Ramos (cell line): ENCODE results near the gene MRPL16.
"Not testable (repeated sequence)": the region's sequence is repeated elsewhere in the genome, so short reads cannot be mapped to it uniquely, and the experiment has no call there.

Experiments
- in situ Hi-C: fragments of 300-500 bp; cut with MboI; formaldehyde crosslinking; loops from one replicate; pipeline ENCODE4 v1.14.3; 2022; ENCODE audit warnings: low sequenced_read_pairs; ENCODE audit not compliant: unreplicated experiment

Gene MRPL16

DNA sequence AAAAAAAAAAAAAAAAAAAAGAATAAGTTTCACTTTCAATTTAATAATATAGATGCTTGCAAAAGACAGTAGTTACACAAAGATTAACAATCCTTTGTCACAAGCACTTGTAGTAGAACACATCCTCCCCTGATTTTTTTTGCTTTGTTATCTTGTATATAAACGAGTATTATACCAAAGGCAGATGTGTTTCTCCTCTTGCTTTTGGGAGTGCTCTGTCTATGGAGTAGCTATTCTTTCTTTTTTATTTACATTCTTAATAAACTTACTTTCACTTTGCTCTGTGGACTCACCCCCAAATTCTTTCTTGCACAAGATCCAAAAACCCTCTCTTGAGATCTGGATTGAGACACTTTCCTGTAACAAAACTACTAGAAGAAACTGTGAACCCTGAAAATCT, 3.4 kb upstream of the MRPL16 start:
- in situ Hi-C loops = loop anchor here (25.0 kb wide), 1 partner anchor 252 kb away; no protein-coding TSS in a partner anchor

DNA sequence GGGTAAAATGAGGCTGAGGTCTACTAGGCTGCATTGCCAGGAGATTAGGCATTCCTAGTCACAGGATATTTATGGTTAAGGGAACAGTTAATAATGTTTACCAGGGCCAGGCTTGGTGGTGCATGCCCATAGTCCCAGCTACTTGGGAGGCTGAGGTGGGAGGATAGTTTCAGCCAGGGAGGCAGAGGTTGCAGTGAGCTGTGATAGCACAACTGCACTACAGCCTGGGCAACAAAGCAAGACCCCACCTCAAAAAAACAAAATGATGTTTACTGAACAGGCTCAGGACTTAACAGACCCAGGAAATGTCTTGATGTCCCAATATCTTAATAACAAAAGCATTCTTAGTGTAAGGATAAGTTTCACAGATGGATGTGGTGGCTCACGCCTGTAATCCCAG, 2.8 kb upstream of the MRPL16 start:
- in situ Hi-C loops = loop anchor here (25.0 kb wide), 1 partner anchor 251 kb away; no protein-coding TSS in a partner anchor

DNA sequence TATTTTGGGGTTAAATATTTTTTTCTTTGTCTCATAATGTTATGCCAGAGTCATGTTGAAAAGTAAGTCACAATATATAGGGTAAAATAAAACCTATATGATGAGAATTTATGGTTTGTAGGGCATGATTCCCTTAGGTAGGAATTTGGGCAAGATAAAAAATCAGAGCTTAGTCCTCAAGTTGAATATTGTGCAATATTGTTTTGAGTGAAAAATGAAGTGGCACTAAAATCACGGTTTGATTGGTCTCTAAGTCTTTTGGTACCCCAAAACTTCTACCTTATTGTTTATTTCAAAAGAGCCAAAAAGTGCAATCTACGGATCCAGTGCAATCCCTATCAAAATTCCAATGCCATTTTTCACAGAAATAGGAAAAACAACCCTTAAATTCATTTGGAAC, 1.6 kb upstream of the MRPL16 start:
- in situ Hi-C loops = loop anchor here (25.0 kb wide), 1 partner anchor 250 kb away; no protein-coding TSS in a partner anchor

DNA sequence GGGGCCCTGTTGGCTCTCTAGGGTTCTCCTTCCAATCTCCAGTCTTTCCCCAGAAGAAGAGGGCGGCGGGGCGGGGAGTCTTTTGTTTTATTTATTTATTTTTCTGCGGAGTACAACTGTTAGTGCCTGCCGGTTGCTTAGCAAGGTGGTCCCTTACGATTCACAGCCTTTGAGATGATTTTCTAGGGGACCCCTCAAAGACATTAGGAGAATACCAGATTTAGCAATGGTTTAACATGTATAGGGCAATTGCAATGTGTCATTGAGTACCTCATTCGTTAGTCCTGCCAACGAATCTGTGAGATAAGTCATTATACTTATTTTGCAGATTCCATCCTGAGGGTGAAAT, 307 bp upstream of the MRPL16 start:
- in situ Hi-C loops = loop anchor here (25.0 kb wide), 1 partner anchor 249 kb away; no protein-coding TSS in a partner anchor

DNA sequence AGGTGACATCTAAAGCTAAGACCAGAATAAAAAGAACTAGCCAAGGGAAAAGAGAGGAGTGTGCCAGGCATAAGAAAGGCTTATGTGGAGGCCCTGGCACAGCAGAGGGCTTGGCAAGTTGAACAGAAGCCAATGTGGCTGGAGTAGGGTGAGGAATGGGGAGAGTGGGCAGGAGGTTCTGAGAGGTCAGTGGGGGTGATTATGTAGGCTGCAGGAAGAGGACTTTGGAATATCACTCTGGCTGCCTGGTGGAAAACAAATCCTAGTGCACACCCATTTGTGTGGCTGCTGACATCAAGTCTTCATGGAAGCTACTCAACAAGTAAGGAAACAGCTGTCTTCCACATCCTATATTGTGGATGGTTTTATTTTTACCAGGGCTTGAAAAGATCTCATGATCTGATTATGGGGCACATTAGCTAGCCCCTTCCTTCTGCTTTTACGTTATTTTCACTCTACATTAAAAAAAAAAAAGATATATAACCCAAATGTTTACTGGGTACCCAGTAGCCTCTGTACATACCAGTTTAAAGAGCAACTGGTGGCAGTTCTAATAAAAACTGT, 3.4 kb downstream of the MRPL16 start:
- in situ Hi-C loops = loop anchor here (25.0 kb wide), 1 partner anchor 245 kb away; no protein-coding TSS in a partner anchor

DNA sequence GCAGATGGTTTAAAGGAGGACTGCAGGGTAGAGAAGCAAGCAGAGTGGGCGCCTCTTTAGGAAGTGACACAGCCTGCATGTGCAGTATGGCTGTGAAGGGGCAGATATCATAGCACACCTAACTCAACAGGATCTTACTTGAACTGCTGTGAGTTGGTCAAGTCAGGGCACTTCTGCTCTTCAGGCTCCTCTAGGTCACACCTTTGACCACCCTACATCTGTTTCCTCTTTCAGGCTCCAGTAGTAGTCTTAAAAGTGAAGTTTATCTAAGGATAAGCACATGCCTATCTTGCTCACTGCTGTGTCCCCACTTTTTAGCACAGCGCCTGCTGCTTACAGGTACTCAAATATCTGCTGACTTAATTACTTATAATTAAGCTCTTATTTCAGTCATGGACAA, 6.5 kb downstream of the MRPL16 start:
- in situ Hi-C loops = loop anchor here (5.0 to 25.0 kb wide), 2 partner anchors 47 to 242 kb away; partner anchors contain the start of gene STX3

DNA sequence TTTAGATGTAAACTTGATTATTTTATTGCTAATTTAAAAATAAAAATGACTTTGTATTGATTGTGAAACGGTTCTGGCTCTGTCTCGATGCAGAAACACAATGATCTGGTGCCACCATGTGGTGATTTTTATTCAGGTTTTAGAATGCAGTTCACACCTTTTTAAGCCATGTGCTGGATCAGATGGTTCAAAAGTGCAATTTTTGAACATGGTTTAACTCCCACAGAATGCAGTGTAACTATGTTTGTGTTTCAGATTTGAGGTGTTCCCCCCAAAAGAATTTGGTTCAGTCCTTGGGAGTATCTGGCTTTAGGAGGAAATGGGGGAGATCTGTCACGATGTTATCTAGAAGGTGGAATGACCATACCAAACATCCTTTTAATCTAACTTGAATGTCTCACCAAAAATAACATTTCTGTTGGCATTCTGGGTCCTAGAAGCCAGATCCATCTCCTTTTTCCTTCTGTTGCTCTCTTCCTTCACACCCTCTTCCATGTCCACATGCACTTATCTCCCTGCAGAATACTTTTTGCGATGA, 7.9 kb downstream of the MRPL16 start:
- in situ Hi-C loops = loop anchor here (5.0 to 25.0 kb wide), 2 partner anchors 45 to 240 kb away; partner anchors contain the start of gene STX3

DNA sequence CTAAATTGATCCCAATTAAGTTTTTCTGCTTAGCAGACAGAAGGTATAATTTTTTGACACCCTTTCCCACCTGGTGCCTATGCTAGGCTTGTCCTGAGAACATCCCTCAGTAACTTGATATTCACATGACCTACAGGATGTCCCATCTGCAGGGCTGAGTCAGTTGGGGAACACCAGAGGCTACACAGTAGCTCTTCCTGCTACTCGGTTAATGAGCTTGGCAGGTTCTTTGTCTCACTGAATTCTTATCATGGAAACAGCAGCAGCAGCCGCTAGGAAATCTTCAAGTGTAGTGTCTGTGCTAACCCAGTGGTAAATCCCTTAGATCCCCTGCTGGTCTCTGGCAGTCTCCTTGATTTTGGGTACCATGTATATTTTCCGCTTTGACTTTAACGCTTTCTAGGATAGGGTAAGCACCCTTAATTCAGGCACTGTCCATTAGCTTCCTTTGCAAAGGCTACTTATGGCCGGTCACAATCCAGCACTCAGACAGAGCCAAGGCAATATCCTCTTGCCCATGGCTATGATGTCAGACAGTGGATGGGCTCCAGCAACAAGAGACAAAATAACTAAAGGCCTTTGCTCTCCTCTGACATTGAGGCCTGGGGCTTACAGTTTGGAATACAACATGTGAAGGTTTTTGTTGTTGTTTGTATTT, 8.5 kb downstream of the MRPL16 start:
- in situ Hi-C loops = loop anchor here (5.0 to 25.0 kb wide), 2 partner anchors 45 to 240 kb away; partner anchors contain the start of gene STX3

DNA sequence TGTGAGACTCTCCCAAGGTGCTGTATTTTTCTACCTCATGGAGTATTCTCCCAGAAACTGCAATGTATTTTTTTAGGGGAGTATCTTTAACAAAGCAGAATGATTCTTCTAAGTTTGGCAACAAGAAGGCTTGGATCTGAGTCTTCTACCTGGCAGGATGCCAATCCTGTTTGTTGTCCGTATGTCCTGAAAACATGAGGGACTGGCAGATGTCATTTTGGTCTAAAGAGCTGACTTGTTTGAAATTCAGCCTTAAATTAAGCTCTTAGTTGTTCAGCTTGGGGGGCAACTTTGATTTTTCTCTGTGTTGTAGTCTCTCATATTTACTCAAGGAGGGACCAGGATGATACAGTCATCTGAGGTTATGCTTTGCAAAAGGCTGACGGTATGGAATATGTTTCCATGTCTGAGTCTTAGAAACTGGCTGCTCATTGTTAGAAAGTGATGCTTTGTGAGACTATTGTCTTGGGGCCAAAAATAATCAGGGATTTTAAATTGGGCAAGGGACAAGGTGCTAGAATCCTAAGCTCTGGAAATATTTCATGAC, 9.3 kb downstream of the MRPL16 start:
- in situ Hi-C loops = loop anchor here (5.0 to 25.0 kb wide), 2 partner anchors 44 to 239 kb away; partner anchors contain the start of gene STX3

DNA sequence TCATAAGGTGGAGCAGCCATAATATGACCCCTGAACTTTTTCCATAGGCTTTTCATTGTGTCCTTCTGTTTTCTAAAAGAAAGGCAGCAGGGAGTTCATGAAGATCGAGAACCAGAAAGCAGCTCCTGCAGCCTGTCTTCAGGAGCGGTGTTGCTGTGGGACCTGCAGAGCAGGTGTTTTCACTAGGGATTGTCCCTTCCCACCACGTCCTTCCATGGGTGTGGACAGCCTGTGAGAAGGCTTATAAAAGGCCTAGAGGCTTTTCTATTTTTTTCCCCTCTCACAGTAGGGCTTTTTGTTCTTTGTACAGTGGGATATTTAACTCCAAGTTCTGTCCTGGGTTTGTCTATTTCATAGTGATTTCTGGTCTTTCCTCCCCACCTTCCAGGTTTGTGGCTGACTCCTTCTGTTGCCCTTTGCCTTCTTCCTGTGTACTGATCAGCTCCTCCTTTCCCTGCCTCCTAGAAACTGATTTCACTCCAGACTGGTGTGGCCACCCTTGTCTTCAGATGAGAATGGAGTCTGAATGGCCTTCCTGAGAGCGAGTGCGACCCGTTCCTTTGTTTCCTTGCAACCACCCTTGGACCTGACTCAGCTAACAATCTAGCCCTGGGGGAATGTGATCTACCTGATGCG, 10.1 kb downstream of the MRPL16 start:
- in situ Hi-C loops = loop anchor here (5.0 to 25.0 kb wide), 2 partner anchors 43 to 238 kb away; partner anchors contain the start of gene STX3

DNA sequence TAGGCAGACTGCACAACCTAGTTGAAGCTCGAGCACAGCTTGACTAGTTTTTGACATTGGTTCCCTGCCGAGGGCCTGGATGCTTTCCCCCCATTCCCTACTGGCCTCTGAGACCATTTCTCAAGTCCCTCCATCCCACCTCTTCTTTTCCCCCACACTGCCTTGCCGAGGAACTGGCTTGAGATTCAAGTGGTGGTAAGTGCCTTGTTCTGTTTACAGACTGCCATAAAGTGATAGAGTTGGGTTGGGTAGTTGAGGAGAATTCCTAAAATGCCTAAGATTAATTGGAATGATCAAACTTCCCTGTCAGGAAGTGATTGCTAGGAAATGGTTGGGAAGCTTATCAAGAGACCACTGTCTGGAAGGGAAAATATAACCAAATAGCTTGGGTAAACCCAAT, 16.2 kb downstream of the MRPL16 start:
- in situ Hi-C loops = no loop called here

DNA sequence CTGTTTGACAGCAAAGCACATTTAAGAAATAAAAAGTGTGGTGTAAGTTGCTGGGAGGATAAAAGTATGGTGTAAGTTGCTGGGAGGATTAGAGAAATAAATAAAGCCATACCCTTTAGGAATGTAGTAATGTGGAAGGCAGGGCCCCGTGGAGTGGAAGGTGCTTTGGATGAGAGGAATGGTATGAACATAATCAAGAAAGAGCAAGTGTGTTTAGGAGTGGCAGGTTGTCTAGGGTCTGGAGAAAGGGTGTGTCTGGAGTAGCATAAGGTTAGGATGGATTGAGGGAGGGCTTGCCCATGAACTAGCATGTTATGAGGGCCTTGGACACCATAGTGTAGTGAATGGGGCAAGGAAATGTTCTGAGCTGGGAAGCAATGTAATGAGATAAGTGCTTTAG, 18.1 kb downstream of the MRPL16 start:
- in situ Hi-C loops = no loop called here

DNA sequence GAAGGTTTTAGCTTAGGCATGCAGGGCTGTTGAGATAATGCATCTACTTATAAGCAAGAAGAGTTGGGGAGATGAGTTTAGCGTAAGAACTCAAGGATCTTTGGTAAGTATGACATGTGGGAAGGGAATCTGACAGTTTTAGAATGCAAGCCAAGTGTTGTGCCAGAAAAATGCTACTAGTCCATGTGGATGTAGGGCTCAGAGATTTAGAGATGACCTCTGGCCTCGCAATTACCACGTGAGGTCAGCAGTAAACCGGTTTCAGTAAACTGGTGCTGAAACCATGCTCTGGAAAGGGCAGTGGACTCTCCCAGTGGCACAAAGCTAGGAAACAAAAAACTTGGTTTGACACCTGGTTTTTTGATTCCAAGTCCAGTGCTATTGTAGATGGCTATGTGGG, 18.9 kb downstream of the MRPL16 start:
- in situ Hi-C loops = no loop called here

DNA sequence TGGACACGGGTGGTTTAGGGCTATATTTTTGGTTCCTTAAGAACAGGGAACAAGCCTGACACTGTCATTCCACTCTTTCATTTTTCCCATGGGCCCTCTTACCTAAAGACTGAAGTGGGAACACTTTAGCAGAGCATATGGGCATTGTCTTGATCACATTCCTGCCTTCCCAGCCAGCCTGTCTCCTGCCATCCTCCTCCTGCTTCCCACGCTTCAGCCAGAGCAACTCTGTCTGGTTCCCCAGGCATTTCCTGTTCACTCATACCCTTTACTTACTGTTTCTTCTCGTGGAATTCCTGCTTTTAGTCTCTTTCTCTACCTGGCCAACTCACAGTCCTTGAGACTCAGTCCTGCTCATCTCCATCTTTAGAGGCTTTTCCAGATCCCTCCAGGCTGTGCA, 22.8 kb downstream of the MRPL16 start:
- in situ Hi-C loops = no loop called here

DNA sequence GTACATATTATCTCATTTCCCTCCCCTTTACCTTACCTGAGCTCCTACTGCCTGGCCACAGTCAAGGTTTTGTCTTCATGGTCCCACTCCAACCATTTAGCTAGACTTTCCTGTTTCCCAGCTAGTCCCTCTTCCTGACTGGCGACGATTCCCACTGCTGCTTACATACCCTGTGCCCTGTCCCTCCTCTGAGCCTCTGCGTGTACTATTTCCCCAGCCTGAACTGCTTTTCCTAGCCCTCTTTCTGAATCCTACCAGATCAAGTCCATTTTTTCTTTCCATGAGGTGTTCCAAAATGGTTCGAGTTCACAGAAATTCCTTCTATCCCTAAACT, 23.4 kb downstream of the MRPL16 start:
- in situ Hi-C loops = no loop called here

DNA sequence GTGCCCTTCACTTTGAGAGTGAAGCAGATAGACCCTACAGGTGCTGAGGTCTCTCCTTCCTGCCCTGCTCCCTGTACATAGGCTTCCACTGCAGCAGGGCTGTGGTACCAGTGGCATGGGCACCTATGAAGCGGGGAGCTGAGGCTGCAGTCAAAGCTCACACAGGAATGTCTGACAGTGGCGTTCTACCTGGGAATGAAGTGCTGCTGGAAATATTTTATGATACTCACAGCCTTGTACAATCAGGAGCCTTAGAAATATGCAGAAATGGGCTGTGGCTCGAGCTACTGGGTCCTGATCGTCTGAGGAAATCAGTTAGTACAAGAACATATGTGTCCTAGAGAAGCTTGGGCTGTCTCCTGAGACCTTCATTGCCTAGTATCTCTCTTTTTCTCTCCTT, 24.8 kb downstream of the MRPL16 start:
- in situ Hi-C loops = no loop called here

DNA sequence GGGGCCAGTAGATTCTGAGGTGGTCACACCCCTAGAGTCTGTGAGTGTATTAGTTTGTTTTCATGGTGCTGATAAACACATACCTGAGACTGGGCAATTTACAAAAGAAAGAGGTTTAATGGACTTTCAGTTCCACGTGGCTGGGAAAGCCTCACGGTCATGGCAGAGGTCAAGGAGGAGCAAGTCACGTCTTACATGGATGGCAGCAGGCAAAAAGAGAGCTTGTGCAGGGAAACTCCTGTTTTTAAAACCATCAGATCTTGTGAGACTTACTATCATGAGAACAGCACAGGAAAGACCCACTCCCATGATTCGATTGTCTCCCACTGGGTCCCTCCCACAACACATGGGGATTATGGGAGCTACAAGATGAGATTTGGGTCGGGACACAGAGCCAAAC, 26.1 kb downstream of the MRPL16 start:
- in situ Hi-C loops = not testable (repeated sequence)

DNA sequence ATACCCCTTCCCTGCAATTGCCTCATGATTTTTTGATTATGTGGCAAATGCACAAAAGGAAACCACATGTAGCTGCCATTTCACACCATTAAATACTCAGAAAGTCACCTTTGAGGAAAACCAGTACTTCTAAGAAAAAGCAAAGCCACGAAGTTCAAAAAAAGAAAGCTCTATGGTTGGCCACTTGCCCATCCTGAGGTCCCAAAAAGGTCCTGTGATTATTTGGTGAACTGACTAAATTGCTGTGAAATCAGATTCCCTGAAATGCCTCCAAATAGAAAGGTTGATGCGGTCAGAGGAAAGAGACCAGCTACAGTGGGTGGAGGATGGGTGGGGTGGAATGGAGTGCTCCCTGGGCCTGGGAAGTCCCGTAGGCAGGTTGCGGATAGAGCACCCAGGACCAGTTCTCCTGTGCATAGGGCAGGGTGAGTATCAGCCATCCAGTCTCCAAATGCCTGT, 26.9 kb downstream of the MRPL16 start:
- in situ Hi-C loops = no loop called here

DNA sequence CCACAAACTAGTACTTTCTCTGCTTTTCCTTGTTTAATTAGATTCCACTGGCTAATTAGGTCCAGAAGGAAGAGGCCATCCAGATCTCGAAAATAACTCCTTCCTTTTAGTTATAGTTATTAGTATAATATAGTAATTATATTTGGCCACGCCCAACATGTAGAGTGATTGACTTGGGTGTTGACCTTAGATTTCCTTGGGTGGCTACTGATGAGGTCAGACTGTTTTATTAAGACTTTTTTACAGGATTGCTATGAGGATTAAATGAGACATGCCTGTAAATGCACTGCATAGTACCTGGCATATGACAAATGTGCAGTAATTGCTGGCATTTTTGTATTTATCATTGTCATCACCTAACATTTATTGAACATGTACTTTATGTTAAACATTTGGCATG, 28.5 kb downstream of the MRPL16 start:
- in situ Hi-C loops = no loop called here

DNA sequence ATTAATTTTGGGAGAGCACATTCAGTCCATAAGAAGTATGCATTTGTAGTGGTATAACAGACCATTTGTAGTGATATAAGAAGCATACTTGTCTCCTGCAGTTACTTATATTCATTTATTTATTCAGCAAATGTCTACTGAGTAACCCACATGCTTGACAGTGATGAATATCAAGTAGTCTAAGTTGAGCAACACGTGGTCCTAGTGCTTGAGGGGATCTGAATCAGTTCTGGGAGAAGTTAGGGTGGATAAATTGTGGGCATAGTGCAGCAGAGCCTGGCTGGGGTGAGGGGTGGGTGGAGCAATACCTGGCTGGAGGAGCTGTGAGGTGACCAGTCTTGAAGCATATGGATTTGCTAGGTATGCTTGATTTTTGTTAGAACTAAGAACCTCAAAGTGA, 31.1 kb downstream of the MRPL16 start:
- in situ Hi-C loops = no loop called here

DNA sequence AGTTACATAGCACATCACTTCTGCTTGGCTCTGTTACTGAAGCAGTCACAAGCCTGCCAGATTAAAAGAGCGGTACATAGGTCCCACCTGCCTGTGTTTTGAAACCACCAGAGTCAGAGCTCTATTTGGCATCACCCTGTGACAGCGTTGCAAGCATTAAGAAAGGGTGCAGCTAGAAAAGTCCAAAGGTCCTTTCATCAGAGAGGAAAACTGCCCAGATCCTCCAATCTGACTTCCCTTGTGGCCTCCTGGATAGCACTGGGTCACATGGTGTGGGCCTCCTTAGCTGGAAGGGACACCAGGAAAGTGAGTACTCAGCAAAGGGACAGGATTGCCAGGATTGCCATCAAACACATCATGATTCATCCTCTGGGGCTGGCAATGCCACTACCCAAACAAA, 32.5 kb downstream of the MRPL16 start:
- in situ Hi-C loops = no loop called here
